ENCODE measurements around the gene JAGN1. TPM values are rescaled to one million over a fixed set of nuclear protein-coding genes. Genes with fewer than 3 reads are reported as not detected.

Gene JAGN1
- total and polyA plus RNA-seq, 9 of the 15 experiments (the other 6 are each of a cell fraction or from before 2014, with no cell fraction given) = 31.6 to 77.8 (median 40.3) TPM

DNA sequence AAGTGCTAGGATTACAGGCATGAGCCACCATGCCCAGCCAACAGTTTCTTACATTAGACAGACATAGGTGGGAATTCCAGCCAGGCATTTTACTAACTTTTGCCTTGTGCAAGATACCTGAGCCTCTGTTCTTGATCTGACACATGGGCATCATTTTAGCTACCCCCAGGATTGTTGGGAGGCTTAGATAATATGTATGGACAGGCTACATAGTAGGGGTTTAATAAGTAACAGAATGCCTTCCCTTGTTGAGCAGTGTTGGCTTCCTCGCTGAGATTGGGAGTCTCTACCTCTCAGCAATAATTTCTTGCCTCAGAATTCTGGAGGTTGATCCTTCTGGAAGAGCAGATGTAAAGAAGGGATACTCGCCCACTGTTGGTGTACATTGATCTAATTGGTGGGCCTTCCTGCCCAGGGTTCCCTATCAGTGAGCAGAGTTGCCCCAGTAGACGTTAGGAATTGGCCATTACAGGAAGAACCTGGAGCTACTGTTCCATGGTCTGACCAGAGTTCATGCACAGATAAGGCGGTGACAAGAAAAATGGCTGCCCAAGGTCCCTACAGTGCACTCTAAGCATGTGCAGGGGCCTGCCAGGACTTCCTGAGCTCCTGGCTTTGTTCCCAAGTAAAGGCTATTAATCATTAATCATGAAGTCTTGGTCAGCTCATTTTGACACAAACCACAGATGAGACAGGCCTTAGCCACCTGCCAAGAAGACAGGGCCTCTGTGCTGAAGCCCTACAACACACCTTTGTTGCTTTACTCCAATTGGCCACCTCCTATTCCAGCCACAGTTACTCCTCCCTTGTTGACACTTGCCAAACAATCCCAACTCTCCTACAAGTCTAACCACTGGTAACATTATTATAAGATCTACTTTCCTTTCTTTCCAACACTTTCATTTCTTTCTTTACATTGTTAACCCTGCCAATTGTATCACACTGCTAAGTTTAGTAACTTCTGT lies 7.3 kb downstream of the JAGN1 start (continued):
- TF ChIP-seq, protein P1, sequence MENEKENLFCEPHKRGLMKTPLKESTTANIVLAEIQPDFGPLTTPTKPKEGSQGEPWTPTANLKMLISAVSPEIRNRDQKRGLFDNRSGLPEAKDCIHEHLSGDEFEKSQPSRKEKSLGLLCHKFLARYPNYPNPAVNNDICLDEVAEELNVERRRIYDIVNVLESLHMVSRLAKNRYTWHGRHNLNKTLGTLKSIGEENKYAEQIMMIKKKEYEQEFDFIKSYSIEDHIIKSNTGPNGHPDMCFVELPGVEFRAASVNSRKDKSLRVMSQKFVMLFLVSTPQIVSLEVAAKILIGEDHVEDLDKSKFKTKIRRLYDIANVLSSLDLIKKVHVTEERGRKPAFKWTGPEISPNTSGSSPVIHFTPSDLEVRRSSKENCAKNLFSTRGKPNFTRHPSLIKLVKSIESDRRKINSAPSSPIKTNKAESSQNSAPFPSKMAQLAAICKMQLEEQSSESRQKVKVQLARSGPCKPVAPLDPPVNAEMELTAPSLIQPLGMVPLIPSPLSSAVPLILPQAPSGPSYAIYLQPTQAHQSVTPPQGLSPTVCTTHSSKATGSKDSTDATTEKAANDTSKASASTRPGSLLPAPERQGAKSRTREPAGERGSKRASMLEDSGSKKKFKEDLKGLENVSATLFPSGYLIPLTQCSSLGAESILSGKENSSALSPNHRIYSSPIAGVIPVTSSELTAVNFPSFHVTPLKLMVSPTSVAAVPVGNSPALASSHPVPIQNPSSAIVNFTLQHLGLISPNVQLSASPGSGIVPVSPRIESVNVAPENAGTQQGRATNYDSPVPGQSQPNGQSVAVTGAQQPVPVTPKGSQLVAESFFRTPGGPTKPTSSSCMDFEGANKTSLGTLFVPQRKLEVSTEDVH (IDR thresholded peaks at IDR 0.05; ENCODE audit: low read depth, partially characterized antibody) = no peak
- TF ChIP-seq EP400 (IDR thresholded peaks at IDR 0.05) (no peak), ASH1L (IDR thresholded peaks at IDR 0.05; ENCODE audit: borderline replicate concordance, low read depth, partially characterized antibody) (no peak), NFXL1 (CRISPR knock-in tag; IDR thresholded peaks at IDR 0.05) (no peak), BCL6 (CRISPR knock-in tag; IDR thresholded peaks at IDR 0.05) (no peak), RBM15 (IDR thresholded peaks at IDR 0.05; ENCODE audit: insufficient read depth, low read length) (no peak), ELF2 (CRISPR knock-in tag; IDR thresholded peaks at IDR 0.05) (no peak), KDM2B (CRISPR knock-in tag; IDR thresholded peaks at IDR 0.05) (no peak), BRD4 (IDR thresholded peaks at IDR 0.05) (no peak), ESRRA (IDR thresholded peaks at IDR 0.05; ENCODE audit: borderline replicate concordance, low read depth) (peak; percentile 50; the same call in 1 of the 2 replicates)
- TF ChIP-seq, protein P2, sequence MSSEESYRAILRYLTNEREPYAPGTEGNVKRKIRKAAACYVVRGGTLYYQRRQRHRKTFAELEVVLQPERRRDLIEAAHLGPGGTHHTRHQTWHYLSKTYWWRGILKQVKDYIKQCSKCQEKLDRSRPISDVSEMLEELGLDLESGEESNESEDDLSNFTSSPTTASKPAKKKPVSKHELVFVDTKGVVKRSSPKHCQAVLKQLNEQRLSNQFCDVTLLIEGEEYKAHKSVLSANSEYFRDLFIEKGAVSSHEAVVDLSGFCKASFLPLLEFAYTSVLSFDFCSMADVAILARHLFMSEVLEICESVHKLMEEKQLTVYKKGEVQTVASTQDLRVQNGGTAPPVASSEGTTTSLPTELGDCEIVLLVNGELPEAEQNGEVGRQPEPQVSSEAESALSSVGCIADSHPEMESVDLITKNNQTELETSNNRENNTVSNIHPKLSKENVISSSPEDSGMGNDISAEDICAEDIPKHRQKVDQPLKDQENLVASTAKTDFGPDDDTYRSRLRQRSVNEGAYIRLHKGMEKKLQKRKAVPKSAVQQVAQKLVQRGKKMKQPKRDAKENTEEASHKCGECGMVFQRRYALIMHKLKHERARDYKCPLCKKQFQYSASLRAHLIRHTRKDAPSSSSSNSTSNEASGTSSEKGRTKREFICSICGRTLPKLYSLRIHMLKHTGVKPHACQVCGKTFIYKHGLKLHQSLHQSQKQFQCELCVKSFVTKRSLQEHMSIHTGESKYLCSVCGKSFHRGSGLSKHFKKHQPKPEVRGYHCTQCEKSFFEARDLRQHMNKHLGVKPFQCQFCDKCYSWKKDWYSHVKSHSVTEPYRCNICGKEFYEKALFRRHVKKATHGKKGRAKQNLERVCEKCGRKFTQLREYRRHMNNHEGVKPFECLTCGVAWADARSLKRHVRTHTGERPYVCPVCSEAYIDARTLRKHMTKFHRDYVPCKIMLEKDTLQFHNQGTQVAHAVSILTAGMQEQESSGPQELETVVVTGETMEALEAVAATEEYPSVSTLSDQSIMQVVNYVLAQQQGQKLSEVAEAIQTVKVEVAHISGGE (CRISPR knock-in tag; IDR thresholded peaks at IDR 0.05) = peak in 1 of 3 experiments; percentile 73; a peak in 2 of 6 replicates
- TF ChIP-seq, protein P3, sequence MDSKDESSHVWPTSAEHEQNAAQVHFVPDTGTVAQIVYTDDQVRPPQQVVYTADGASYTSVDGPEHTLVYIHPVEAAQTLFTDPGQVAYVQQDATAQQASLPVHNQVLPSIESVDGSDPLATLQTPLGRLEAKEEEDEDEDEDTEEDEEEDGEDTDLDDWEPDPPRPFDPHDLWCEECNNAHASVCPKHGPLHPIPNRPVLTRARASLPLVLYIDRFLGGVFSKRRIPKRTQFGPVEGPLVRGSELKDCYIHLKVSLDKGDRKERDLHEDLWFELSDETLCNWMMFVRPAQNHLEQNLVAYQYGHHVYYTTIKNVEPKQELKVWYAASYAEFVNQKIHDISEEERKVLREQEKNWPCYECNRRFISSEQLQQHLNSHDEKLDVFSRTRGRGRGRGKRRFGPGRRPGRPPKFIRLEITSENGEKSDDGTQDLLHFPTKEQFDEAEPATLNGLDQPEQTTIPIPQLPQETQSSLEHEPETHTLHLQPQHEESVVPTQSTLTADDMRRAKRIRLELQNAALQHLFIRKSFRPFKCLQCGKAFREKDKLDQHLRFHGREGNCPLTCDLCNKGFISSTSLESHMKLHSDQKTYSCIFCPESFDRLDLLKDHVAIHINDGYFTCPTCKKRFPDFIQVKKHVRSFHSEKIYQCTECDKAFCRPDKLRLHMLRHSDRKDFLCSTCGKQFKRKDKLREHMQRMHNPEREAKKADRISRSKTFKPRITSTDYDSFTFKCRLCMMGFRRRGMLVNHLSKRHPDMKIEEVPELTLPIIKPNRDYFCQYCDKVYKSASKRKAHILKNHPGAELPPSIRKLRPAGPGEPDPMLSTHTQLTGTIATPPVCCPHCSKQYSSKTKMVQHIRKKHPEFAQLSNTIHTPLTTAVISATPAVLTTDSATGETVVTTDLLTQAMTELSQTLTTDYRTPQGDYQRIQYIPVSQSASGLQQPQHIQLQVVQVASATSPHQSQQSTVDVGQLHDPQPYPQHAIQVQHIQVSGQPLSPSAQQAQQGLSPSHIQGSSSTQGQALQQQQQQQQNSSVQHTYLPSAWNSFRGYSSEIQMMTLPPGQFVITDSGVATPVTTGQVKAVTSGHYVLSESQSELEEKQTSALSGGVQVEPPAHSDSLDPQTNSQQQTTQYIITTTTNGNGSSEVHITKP (IDR thresholded peaks at IDR 0.05; ENCODE audit: partially characterized antibody) = no peak
- TF ChIP-seq, protein P4, sequence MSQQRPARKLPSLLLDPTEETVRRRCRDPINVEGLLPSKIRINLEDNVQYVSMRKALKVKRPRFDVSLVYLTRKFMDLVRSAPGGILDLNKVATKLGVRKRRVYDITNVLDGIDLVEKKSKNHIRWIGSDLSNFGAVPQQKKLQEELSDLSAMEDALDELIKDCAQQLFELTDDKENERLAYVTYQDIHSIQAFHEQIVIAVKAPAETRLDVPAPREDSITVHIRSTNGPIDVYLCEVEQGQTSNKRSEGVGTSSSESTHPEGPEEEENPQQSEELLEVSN (IDR thresholded peaks at IDR 0.05; ENCODE audit: borderline replicate concordance in 1 of 2, extremely low read depth in 1 of 2, insufficient read depth in 1 of 2, insufficient read length in 1 of 2, low read depth in 1 of 2, low read length in 1 of 2, poor library complexity in 1 of 2, severe bottlenecking in 1 of 2) = peak in 1 of 2 experiments; percentile 79

Data from K562 (cell line).